ENCODE measurements around the gene FBXL19. TPM values are rescaled to one million over a fixed set of nuclear protein-coding genes. Genes with fewer than 3 reads are reported as not detected.

FBXL19 gene
- polyA plus RNA-seq, 1 donor from 2014 or later = 99.6 TPM

DNA sequence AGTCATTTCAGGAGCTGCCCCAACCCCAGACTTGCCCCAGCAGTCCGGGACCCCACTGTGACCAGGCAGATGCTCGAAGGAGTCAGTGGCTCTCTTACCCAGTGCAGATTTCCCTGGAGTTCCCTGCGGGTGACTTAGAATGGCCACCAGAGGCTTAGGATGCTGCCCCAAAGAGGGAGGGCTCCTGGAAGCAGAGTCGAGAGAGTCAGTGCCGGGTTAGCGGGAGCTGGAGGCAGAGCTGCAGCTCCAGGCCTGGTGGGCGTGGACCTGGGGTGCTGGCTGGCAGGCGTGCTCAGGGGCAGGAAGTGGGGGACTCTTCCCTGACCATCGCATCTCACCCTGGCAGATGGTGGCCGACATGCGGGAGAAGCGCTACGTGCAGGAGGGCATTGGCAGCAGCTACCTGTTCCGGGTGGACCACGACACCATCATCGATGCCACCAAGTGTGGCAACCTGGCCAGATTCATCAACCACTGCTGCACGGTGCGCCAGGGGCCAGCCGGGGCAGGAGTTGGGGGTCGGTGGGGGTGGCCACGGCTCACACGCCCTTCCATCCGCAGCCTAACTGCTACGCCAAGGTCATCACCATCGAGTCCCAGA lies 60.0 kb downstream of the FBXL19 start:
- no peaks in the 10 kb centered on the region for H3K79me2 ChIP-seq (replicated peaks; ENCODE audit: insufficient read depth, low read length)
- H3K9me3 ChIP-seq (ENCODE audit: low read length) = no peaks in the 10 kb centered on the region
- no peaks in the 10 kb centered on the region for H3F3A ChIP-seq (ENCODE audit: insufficient read depth, low read length, poor library complexity, severe bottlenecking)
- no peaks in the 10 kb centered on the region for H3K27me3 ChIP-seq (ENCODE audit: insufficient read depth, low read depth, low read length)
- H2AFZ ChIP-seq (ENCODE audit: low read depth, low read length) = no peak overlapping the region
- no peak overlapping the region for H3K9ac ChIP-seq (ENCODE audit: low read length)
- H4K20me1 ChIP-seq (ENCODE audit: insufficient read depth) = no peaks in the 10 kb centered on the region
- no peaks in the 10 kb centered on the region for H3K9me2 ChIP-seq (ENCODE audit: insufficient read depth, low read length)
- H3K4me2 ChIP-seq (ENCODE audit: low read length) = no peak overlapping the region
- H3K4me3 ChIP-seq (ENCODE audit: low read length) = no peak overlapping the region
- H3K36me3 ChIP-seq (ENCODE audit: insufficient read depth, low read length) = no peaks in the 10 kb centered on the region
- H3K27ac ChIP-seq (ENCODE audit: low read length) = no peak overlapping the region
- TF ChIP-seq EZH2 (IDR thresholded peaks at IDR 0.05; ENCODE audit: borderline replicate concordance, insufficient read depth, low read length, poor library complexity, severe bottlenecking) (no peak), CTCF (IDR thresholded peaks at IDR 0.05; ENCODE audit: poor library complexity, severe bottlenecking) (no peak), EP300 (conservative IDR thresholded peaks at IDR 0.05; ENCODE audit: poor library complexity, severe bottlenecking) (no peak), SMC3 (conservative IDR thresholded peaks at IDR 0.05; ENCODE audit: poor library complexity) (no peak), MXI1 (conservative IDR thresholded peaks at IDR 0.05; ENCODE audit: poor library complexity, severe bottlenecking) (no peak), REST (IDR thresholded peaks at IDR 0.05; ENCODE audit: borderline replicate concordance) (no peak), RAD21 (conservative IDR thresholded peaks at IDR 0.05) (no peak), POLR2AphosphoS5 (IDR thresholded peaks at IDR 0.05) (no peak), TAF1 (IDR thresholded peaks at IDR 0.05; ENCODE audit: low read depth) (no peak)

GRCh38 chr16:30983898-30984610 lies 60.7 kb downstream of the FBXL19 start:
- H3K79me2 ChIP-seq (replicated peaks; ENCODE audit: insufficient read depth, low read length) = no peaks in the 10 kb centered on the region
- H3K36me3 ChIP-seq (ENCODE audit: insufficient read depth, low read length) = no peaks in the 10 kb centered on the region
- no peak overlapping the region for H2AFZ ChIP-seq (ENCODE audit: low read depth, low read length)
- no peaks in the 10 kb centered on the region for H3K27me3 ChIP-seq (ENCODE audit: insufficient read depth, low read depth, low read length)
- no peaks in the 10 kb centered on the region for H3K9me2 ChIP-seq (ENCODE audit: insufficient read depth, low read length)
- H3K4me3 ChIP-seq (ENCODE audit: low read length) = no peak overlapping the region
- no peaks in the 10 kb centered on the region for H3F3A ChIP-seq (ENCODE audit: insufficient read depth, low read length, poor library complexity, severe bottlenecking)
- H3K9ac ChIP-seq (ENCODE audit: low read length) = no peak overlapping the region
- TF ChIP-seq EZH2 (IDR thresholded peaks at IDR 0.05; ENCODE audit: borderline replicate concordance, insufficient read depth, low read length, poor library complexity, severe bottlenecking) (no peak), POLR2AphosphoS5 (IDR thresholded peaks at IDR 0.05) (no peak), RAD21 (conservative IDR thresholded peaks at IDR 0.05) (no peak), CTCF (IDR thresholded peaks at IDR 0.05; ENCODE audit: poor library complexity, severe bottlenecking) (no peak), REST (IDR thresholded peaks at IDR 0.05; ENCODE audit: borderline replicate concordance) (no peak), EP300 (conservative IDR thresholded peaks at IDR 0.05; ENCODE audit: poor library complexity, severe bottlenecking) (no peak), TAF1 (IDR thresholded peaks at IDR 0.05; ENCODE audit: low read depth) (no peak), MXI1 (conservative IDR thresholded peaks at IDR 0.05; ENCODE audit: poor library complexity, severe bottlenecking) (no peak), SMC3 (conservative IDR thresholded peaks at IDR 0.05; ENCODE audit: poor library complexity) (no peak)
- no peak overlapping the region for H3K27ac ChIP-seq (ENCODE audit: low read length)
- no peaks in the 10 kb centered on the region for H3K9me3 ChIP-seq (ENCODE audit: low read length)
- no peaks in the 10 kb centered on the region for H4K20me1 ChIP-seq (ENCODE audit: insufficient read depth)
- H3K4me2 ChIP-seq (ENCODE audit: low read length) = no peak overlapping the region

All from neural cell (in vitro differentiated cells).